Measurements from ENCODE around the gene TLE4. TPM values are rescaled to one million over a fixed set of nuclear protein-coding genes. Genes with fewer than 3 reads are reported as not detected.
A peak's percentile ranks its signal among the peaks of the same experiment; 100 is the strongest.

Gene TLE4
- total RNA-seq, 2 donors from 2014 or later = 17.9 to 54.7 TPM

GRCh38 chr9:79610019-79610631 is 38.4 kb downstream of the TLE4 start:
- Histone ChIP-seq H3K4me3 (no peak overlapping the region), H3K36me3 (replicated peaks in 1 of 2; ENCODE audit: insufficient read depth in 1 of 2, low read depth in 2 of 2) (no peaks in the 10 kb centered on the region), H3K9me3 (no peaks in the 10 kb centered on the region), H3K27ac (no peak overlapping the region), H3K4me1 (peaks cover 7% of the 10 kb centered on the region), H3K27me3 (no peaks in the 10 kb centered on the region)
- ATAC-seq (no peak), DNase-seq (no peak)
- intact Hi-C loops (cut with DNase I) = no loop called here
- 72 to 92% methylated on average over 5 of the region's 5 CpGs for WGBS, 2 donors
- TF ChIP-seq POLR2A (IDR thresholded peaks at IDR 0.05) (no peak), CTCF (IDR thresholded peaks at IDR 0.05) (no peak)

GRCh38 chr9:79610791-79611614 is 39.2 kb downstream of the TLE4 start:
- no peak overlapping the region for H3K4me3 ChIP-seq
- H3K9me3 ChIP-seq = no peaks in the 10 kb centered on the region
- no peak overlapping the region for H3K27ac ChIP-seq
- ATAC-seq = no peak
- peaks cover 2% of the 10 kb centered on the region for H3K4me1 ChIP-seq
- intact Hi-C loops (cut with DNase I) = no loop called here
- TF ChIP-seq POLR2A (IDR thresholded peaks at IDR 0.05) = no peak
- TF ChIP-seq CTCF (IDR thresholded peaks at IDR 0.05) = no peak
- 73 to 83% methylated on average over 4 of the region's 4 CpGs for WGBS, 2 donors
- no peaks in the 10 kb centered on the region for H3K27me3 ChIP-seq
- DNase-seq = peak in 1 of 4 donors; percentile 21
- no peaks in the 10 kb centered on the region for H3K36me3 ChIP-seq (replicated peaks in 1 of 2; ENCODE audit: insufficient read depth in 1 of 2, low read depth in 2 of 2)

- Histone ChIP-seq H3K4me1 (peaks cover 21% of the 10 kb centered on the region), H3K27ac (no peak overlapping the region)
- 81 to 91% methylated on average over 3 of the region's 3 CpGs for WGBS, 2 donors
These were observed 41.4 kb downstream of the TLE4 start for GRCh38 chr9:79613145-79613544.

GRCh38 chr9:79615038-79615437 is 43.3 kb downstream of the TLE4 start:
- DNase-seq = no peak
- H3K27me3 ChIP-seq = no peaks in the 10 kb centered on the region
- intact Hi-C loops (cut with DNase I) = no loop called here
- WGBS, 2 donors = 93 to 94% methylated on average over 5 of the region's 5 CpGs
- H3K36me3 ChIP-seq (replicated peaks in 1 of 2; ENCODE audit: insufficient read depth in 1 of 2, low read depth in 2 of 2) = no peaks in the 10 kb centered on the region
- TF ChIP-seq CTCF (IDR thresholded peaks at IDR 0.05) (no peak), POLR2A (IDR thresholded peaks at IDR 0.05) (no peak)
- no peak for ATAC-seq
- H3K9me3 ChIP-seq = no peaks in the 10 kb centered on the region
- no peak overlapping the region for H3K27ac ChIP-seq
- peaks cover 24% of the 10 kb centered on the region for H3K4me1 ChIP-seq
- no peak overlapping the region for H3K4me3 ChIP-seq

More at GRCh38 chr9:79613145-79613544, 41.4 kb downstream of the TLE4 start:
- ATAC-seq = no peak
- no peaks in the 10 kb centered on the region for H3K27me3 ChIP-seq
- no peaks in the 10 kb centered on the region for H3K36me3 ChIP-seq (replicated peaks in 1 of 2; ENCODE audit: insufficient read depth in 1 of 2, low read depth in 2 of 2)
- H3K4me3 ChIP-seq = no peak overlapping the region
- TF ChIP-seq CTCF (IDR thresholded peaks at IDR 0.05) (no peak), POLR2A (IDR thresholded peaks at IDR 0.05) (no peak)
- no peak for DNase-seq
- intact Hi-C loops (cut with DNase I) = no loop called here
- H3K9me3 ChIP-seq = no peaks in the 10 kb centered on the region
